HG03045 (cell line): Measurements from ENCODE around the gene CACNA1C.
A peak's percentile ranks its signal among the peaks of the same experiment; 100 is the strongest.
"Not testable (repeated sequence)": the region's sequence is repeated elsewhere in the genome, so short reads cannot be mapped to it uniquely, and the experiment has no call there.

Experiments used
- ATAC-seq: cut with Tn5 transposase; IDR thresholded peaks from one replicate; pipeline ENCODE4 v1.9.1; 2021; ENCODE audit warnings: mild to moderate bottlenecking, moderate library complexity; ENCODE audit not compliant: unreplicated experiment

Gene CACNA1C

GRCh38 chr12:2691006-2691344, 638.2 kb downstream of the CACNA1C start:
- peak; percentile 6 for ATAC-seq

- peak; percentile 56 for ATAC-seq
These were observed 638.7 kb downstream of the CACNA1C start for GRCh38 chr12:2691345-2692071.

GRCh38 chr12:2692080-2692479, 639.3 kb downstream of the CACNA1C start:
- ATAC-seq, result no peak

- ATAC-seq, result no peak
These were observed 640.6 kb downstream of the CACNA1C start for GRCh38 chr12:2693244-2693860.

GRCh38 chr12:2693980-2694610, 641.3 kb downstream of the CACNA1C start:
- no peak for ATAC-seq

GRCh38 chr12:2696136-2696535, 643.3 kb downstream of the CACNA1C start:
- ATAC-seq, result no peak

GRCh38 chr12:2697057-2697800, 644.4 kb downstream of the CACNA1C start:
- no peak for ATAC-seq

- no peak for ATAC-seq
These were observed 645.8 kb downstream of the CACNA1C start for GRCh38 chr12:2698566-2698965.

- ATAC-seq, result no peak
These were observed 657.9 kb downstream of the CACNA1C start for GRCh38 chr12:2710701-2711100.

GRCh38 chr12:2719392-2719791, 666.6 kb downstream of the CACNA1C start:
- no peak for ATAC-seq

GRCh38 chr12:2722806-2723205, 670.0 kb downstream of the CACNA1C start:
- no peak for ATAC-seq

GRCh38 chr12:2732290-2732689, 679.5 kb downstream of the CACNA1C start:
- no peak for ATAC-seq

GRCh38 chr12:2733493-2734355, 680.9 kb downstream of the CACNA1C start:
- no peak for ATAC-seq

GRCh38 chr12:2735432-2735831, 682.6 kb downstream of the CACNA1C start:
- ATAC-seq, result no peak

- no peak for ATAC-seq
These were observed 685.0 kb downstream of the CACNA1C start for GRCh38 chr12:2737656-2738241.

GRCh38 chr12:2739069-2739468, 686.3 kb downstream of the CACNA1C start:
- no peak for ATAC-seq

GRCh38 chr12:2739832-2740641, 687.2 kb downstream of the CACNA1C start:
- ATAC-seq, result no peak

- ATAC-seq, result not testable (repeated sequence)
These were observed 689.2 kb downstream of the CACNA1C start for GRCh38 chr12:2742037-2742436.

- ATAC-seq, result no peak
These were observed 690.7 kb downstream of the CACNA1C start for GRCh38 chr12:2743478-2743877.
